Measurements from ENCODE around the gene RNU6-7.

RNU6-7 gene

DNA sequence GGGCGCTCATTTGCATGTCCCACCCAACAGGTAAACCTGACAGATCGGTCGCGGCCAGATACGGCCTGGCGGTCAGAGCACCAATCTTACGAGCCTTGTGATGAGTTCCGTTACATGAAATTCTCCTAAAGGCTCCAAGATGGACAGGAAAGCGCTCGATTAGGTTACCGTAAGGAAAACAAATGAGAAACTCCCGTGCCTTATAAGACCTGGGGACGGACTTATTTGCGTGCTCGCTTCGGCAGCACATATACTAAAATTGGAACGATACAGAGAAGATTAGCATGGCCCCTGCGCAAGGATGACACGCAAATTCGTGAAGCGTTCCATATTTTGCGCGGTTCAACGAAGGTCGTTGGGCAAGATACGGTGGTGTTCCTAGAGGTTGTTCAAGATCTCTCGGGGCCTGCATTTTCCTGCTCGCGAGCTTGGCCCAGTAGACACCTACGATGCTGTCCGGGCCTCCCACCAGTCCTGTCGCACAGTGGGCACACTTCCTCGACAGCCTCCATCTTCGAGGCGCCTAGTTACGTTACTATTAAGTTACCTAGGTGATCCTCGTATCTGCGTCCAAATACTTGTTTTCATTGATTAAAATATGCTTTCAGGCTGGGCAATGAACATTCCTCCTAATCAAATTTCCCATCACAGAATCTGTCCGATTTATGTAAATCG lies at the start of gene RNU6-7:
Gene RNU6-7, plus strand, starts transcription at position 230 of the 675 bp plus-strand sequence.
- Histone ChIP-seq H3K27ac (ENCODE audit: low read depth in 2 of 2, low read length in 2 of 2) (peak within 1 kb of the TSS; percentile 77 to 83), H3K9ac (ENCODE audit: low read depth in 1 of 2, low read length in 2 of 2) (peak within 1 kb of the TSS; percentile 73 to 85)

DNA sequence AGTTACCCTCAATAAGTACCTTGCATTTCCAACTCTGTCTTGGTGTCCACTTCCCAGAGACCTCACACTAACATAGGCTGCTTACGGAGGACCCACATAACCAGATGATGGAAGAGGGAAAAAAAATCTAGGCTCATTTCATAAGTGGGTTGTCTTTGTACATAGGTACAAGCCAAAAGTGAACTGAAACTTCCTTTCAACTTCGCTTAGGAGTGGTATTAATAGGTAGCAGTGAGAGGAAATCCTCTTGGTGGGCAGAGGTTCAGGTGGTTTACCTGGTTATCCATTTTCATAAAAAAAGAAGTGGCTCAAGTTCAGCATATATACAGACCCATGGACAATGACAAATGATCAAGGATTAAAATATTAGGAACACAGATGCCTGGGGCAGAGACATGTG lies 35.8 kb upstream of the RNU6-7 start:
- Histone ChIP-seq H3K27ac (ENCODE audit: low read depth in 2 of 2, low read length in 2 of 2) (no peak overlapping the region), H3K9ac (ENCODE audit: low read depth in 1 of 2, low read length in 2 of 2) (no peak overlapping the region), H3K27me3 (ENCODE audit: control insufficient read depth in 2 of 2, insufficient read depth in 2 of 2, low read length in 2 of 2) (no peaks in the 10 kb centered on the region), H3K4me1 (ENCODE audit: control insufficient read depth in 2 of 2, insufficient read depth in 2 of 2, low read length in 2 of 2) (no peaks in the 10 kb centered on the region), H3K9me3 (ENCODE audit: control insufficient read depth in 2 of 2, low read length in 2 of 2) (no peaks in the 10 kb centered on the region), H3K36me3 (ENCODE audit: control insufficient read depth in 2 of 2, insufficient read depth in 2 of 2, low read length in 2 of 2) (no peaks in the 10 kb centered on the region), H3K4me3 (ENCODE audit: low read length in 2 of 2) (no peak overlapping the region)

More for the DNA sequence above, at the start of gene RNU6-7:
- peaks cover 8 to 13% of the 10 kb centered on the region in 2 donors for H3K4me1 ChIP-seq (ENCODE audit: control insufficient read depth in 2 of 2, insufficient read depth in 2 of 2, low read length in 2 of 2)
- H3K9me3 ChIP-seq (ENCODE audit: control insufficient read depth in 2 of 2, low read length in 2 of 2), result no peaks in the 10 kb centered on the region
- no peaks in the 10 kb centered on the region for H3K27me3 ChIP-seq (ENCODE audit: control insufficient read depth in 2 of 2, insufficient read depth in 2 of 2, low read length in 2 of 2)
- peak within 1 kb of the TSS; percentile 73 to 92 for H3K4me3 ChIP-seq (ENCODE audit: low read length in 2 of 2)
- no peaks in the 10 kb centered on the region for H3K36me3 ChIP-seq (ENCODE audit: control insufficient read depth in 2 of 2, insufficient read depth in 2 of 2, low read length in 2 of 2)

DNA sequence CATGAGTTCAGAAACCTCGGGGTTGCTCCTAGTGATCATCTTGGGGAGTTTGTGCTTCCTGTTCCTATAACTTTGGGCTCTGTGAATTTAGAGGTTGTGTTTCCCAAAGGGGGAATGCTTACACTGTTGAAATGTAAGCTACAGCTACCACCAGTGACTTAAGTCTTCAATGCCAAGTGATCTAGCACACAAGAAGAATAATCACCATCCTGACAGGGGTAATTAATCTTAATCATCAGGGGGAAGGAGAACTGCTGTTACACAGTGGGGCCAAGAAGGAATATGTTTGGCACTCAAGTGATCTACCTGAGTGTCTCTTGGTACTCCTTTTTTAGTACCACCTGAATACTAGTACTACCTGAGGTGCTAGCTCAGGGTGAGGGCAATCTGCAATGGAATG lies 34.9 kb upstream of the RNU6-7 start:
- H3K9ac ChIP-seq (ENCODE audit: low read depth in 1 of 2, low read length in 2 of 2), result no peak overlapping the region
- H3K36me3 ChIP-seq (ENCODE audit: control insufficient read depth in 2 of 2, insufficient read depth in 2 of 2, low read length in 2 of 2), result no peaks in the 10 kb centered on the region
- H3K27me3 ChIP-seq (ENCODE audit: control insufficient read depth in 2 of 2, insufficient read depth in 2 of 2, low read length in 2 of 2), result no peaks in the 10 kb centered on the region
- no peak overlapping the region for H3K4me3 ChIP-seq (ENCODE audit: low read length in 2 of 2)
- H3K9me3 ChIP-seq (ENCODE audit: control insufficient read depth in 2 of 2, low read length in 2 of 2), result no peaks in the 10 kb centered on the region
- H3K4me1 ChIP-seq (ENCODE audit: control insufficient read depth in 2 of 2, insufficient read depth in 2 of 2, low read length in 2 of 2), result no peaks in the 10 kb centered on the region
- no peak overlapping the region for H3K27ac ChIP-seq (ENCODE audit: low read depth in 2 of 2, low read length in 2 of 2)

DNA sequence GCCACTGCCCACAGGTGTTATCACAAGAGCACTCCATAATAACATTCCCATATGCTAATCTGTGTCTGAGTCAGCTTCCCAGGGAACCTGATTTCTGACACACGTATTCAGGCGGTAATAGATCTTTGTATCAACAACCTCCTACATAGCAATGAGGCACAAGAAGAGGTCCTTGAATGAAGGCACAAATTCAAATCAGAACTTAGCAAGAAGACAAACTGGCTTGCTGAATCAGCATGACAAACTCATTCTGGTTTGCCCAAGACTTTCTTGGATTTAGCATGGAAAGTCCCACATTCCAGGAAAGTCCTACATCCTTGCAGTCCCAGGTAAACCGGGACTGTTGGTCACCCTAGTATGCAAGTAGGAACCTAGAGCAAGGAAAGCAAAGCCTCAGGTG lies 33.9 kb upstream of the RNU6-7 start:
- no peaks in the 10 kb centered on the region for H3K27me3 ChIP-seq (ENCODE audit: control insufficient read depth in 2 of 2, insufficient read depth in 2 of 2, low read length in 2 of 2)
- no peaks in the 10 kb centered on the region for H3K36me3 ChIP-seq (ENCODE audit: control insufficient read depth in 2 of 2, insufficient read depth in 2 of 2, low read length in 2 of 2)
- no peak overlapping the region for H3K9ac ChIP-seq (ENCODE audit: low read depth in 1 of 2, low read length in 2 of 2)
- no peaks in the 10 kb centered on the region for H3K9me3 ChIP-seq (ENCODE audit: control insufficient read depth in 2 of 2, low read length in 2 of 2)
- no peak overlapping the region for H3K27ac ChIP-seq (ENCODE audit: low read depth in 2 of 2, low read length in 2 of 2)
- no peaks in the 10 kb centered on the region for H3K4me1 ChIP-seq (ENCODE audit: control insufficient read depth in 2 of 2, insufficient read depth in 2 of 2, low read length in 2 of 2)
- H3K4me3 ChIP-seq (ENCODE audit: low read length in 2 of 2), result no peak overlapping the region

DNA sequence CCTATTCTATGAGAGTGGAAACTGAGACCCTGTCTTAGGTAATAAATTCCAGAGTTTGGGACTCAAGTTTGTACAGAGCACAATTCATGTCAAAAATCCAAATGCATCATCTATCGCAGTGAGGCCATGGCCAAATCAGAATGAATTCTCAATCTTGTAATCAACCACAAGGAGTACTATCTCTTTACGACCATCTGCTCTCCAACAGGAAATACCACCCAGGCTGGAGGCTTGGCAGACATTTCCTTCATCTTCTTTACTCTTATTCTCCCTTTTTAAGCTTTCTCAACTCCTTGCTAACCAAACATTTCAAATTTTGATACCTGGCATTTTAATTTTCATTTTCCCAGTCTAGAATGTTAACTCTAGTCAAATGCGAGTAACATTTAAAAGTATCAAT lies 32.7 kb upstream of the RNU6-7 start:
- Histone ChIP-seq H3K4me3 (ENCODE audit: low read length in 2 of 2) (no peak overlapping the region), H3K27ac (ENCODE audit: low read depth in 2 of 2, low read length in 2 of 2) (no peak overlapping the region), H3K27me3 (ENCODE audit: control insufficient read depth in 2 of 2, insufficient read depth in 2 of 2, low read length in 2 of 2) (no peaks in the 10 kb centered on the region)

DNA sequence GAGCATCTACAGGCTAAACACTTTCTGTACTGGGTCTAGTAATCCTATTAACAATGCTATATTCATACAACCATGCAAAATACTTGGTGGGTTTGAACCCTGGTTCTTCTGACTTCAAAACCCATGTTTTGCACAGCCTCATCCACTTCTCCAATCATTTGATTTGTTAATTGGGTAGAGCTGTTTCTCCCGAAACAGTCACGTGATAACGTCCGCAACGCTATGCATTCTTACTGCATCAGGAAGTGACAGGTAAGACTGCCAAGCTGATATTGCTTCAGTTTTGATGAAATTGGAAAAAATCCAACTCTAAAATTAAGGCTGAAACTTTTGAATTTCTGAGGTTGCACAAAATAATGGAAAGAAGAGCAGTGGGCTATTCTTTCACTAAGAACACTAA lies 30.4 kb upstream of the RNU6-7 start:
- H3K4me1 ChIP-seq (ENCODE audit: control insufficient read depth in 2 of 2, insufficient read depth in 2 of 2, low read length in 2 of 2), result no peaks in the 10 kb centered on the region
- H3K27ac ChIP-seq (ENCODE audit: low read depth in 2 of 2, low read length in 2 of 2), result no peak overlapping the region
- H3K36me3 ChIP-seq (ENCODE audit: control insufficient read depth in 2 of 2, insufficient read depth in 2 of 2, low read length in 2 of 2), result no peaks in the 10 kb centered on the region
- no peaks in the 10 kb centered on the region for H3K27me3 ChIP-seq (ENCODE audit: control insufficient read depth in 2 of 2, insufficient read depth in 2 of 2, low read length in 2 of 2)
- no peak overlapping the region for H3K9ac ChIP-seq (ENCODE audit: low read depth in 1 of 2, low read length in 2 of 2)
- no peaks in the 10 kb centered on the region for H3K9me3 ChIP-seq (ENCODE audit: control insufficient read depth in 2 of 2, low read length in 2 of 2)
- no peak overlapping the region for H3K4me3 ChIP-seq (ENCODE audit: low read length in 2 of 2)

More for the DNA sequence above, 32.7 kb upstream of the RNU6-7 start:
- Histone ChIP-seq H3K9me3 (ENCODE audit: control insufficient read depth in 2 of 2, low read length in 2 of 2) (no peaks in the 10 kb centered on the region), H3K4me1 (ENCODE audit: control insufficient read depth in 2 of 2, insufficient read depth in 2 of 2, low read length in 2 of 2) (no peaks in the 10 kb centered on the region), H3K9ac (ENCODE audit: low read depth in 1 of 2, low read length in 2 of 2) (no peak overlapping the region), H3K36me3 (ENCODE audit: control insufficient read depth in 2 of 2, insufficient read depth in 2 of 2, low read length in 2 of 2) (no peaks in the 10 kb centered on the region)

DNA sequence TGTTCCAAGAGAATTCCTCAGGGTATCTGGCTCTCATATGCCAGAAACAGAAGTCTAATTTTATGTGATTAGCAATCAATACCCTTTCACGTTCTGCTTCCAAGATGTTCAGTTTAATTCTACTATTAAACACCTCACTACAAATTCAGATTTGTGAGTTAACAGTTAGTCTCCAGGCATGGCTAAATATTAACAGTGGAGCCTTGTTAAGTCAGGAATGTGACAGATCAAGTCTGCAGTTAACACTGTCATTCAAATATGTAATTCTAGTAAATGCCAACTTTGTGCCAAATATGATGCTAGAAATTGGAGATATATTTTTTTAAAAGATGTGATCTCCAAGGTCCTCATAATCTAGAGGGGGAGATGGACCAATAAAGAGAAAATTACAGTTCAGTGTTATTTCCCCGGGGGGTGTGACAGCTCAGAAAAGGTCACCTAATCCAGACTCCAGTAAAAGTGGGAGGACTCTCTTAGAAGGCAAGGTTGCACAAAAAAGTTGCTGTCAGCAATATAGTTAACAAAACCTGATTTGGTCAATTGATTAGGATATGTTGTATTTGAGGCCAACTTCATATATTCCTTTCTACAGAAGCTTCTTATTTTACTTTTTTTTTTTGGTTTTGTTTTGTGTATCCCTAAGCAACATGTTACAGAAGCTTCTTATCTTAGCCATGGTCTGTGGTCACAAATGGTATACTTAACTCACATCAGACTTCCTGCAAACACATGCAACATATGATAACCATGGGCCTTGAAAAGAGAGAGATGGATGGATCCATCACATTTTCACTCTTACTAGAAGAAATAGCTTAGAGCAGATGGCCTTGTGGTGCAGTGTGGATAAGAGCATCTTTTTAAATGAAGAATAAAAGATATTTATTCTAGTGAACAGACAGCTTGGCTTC lies 18.4 kb upstream of the RNU6-7 start:
- Histone ChIP-seq H3K4me1 (ENCODE audit: control insufficient read depth in 2 of 2, insufficient read depth in 2 of 2, low read length in 2 of 2) (peaks cover 0 to 3% of the 10 kb centered on the region in 2 donors), H3K27me3 (ENCODE audit: control insufficient read depth in 2 of 2, insufficient read depth in 2 of 2, low read length in 2 of 2) (no peaks in the 10 kb centered on the region), H3K36me3 (ENCODE audit: control insufficient read depth in 2 of 2, insufficient read depth in 2 of 2, low read length in 2 of 2) (no peaks in the 10 kb centered on the region), H3K27ac (ENCODE audit: low read depth in 2 of 2, low read length in 2 of 2) (no peak overlapping the region), H3K9me3 (ENCODE audit: control insufficient read depth in 2 of 2, low read length in 2 of 2) (peaks cover 3 to 5% of the 10 kb centered on the region in 2 donors), H3K9ac (ENCODE audit: low read depth in 1 of 2, low read length in 2 of 2) (no peak overlapping the region), H3K4me3 (ENCODE audit: low read length in 2 of 2) (no peak overlapping the region)

DNA sequence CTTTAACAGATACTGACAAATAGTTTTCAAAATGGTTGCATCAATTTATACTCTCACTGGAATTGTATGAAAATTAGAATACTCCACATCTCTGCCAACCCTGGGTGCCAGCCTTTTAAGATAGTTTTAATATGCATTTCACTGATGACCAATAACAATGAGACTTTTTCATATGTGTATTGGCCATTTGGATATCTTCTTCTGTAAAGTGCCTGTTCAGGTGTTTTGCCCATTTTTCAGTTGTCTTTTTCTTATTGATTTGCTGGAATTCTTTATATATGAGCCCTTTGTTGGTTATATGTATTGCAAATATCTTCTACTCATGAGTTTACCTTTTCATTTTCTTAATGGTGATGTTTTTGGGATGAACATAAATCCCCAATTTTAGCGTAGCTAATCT lies 16.7 kb upstream of the RNU6-7 start:
- no peaks in the 10 kb centered on the region for H3K27me3 ChIP-seq (ENCODE audit: control insufficient read depth in 2 of 2, insufficient read depth in 2 of 2, low read length in 2 of 2)
- no peaks in the 10 kb centered on the region for H3K36me3 ChIP-seq (ENCODE audit: control insufficient read depth in 2 of 2, insufficient read depth in 2 of 2, low read length in 2 of 2)
- no peak overlapping the region for H3K27ac ChIP-seq (ENCODE audit: low read depth in 2 of 2, low read length in 2 of 2)
- H3K4me1 ChIP-seq (ENCODE audit: control insufficient read depth in 2 of 2, insufficient read depth in 2 of 2, low read length in 2 of 2), result peaks cover 0 to 3% of the 10 kb centered on the region in 2 donors
- H3K9ac ChIP-seq (ENCODE audit: low read depth in 1 of 2, low read length in 2 of 2), result no peak overlapping the region
- peaks cover 3 to 5% of the 10 kb centered on the region in 2 donors for H3K9me3 ChIP-seq (ENCODE audit: control insufficient read depth in 2 of 2, low read length in 2 of 2)
- H3K4me3 ChIP-seq (ENCODE audit: low read length in 2 of 2), result no peak overlapping the region

DNA sequence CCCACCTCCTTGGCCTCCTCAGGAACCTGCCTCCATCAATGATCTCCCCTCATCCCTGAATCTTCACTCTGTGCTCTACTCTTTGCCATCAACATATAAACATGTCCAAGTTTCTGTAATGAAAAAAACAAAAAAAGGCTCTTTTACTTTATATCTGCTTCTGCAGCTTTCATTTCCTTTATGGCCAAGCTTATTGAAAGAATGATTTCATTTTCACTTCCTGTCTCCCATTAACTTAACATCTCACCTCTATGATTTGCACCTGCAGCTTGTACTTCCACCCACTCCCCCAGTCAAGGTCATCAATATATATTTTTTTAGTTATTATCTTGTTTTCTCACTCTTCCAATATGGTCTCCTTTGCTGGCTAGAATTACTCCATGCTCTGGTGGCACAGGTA lies 15.6 kb upstream of the RNU6-7 start:
- Histone ChIP-seq H3K9me3 (ENCODE audit: control insufficient read depth in 2 of 2, low read length in 2 of 2) (peaks cover 3 to 5% of the 10 kb centered on the region in 2 donors), H3K27ac (ENCODE audit: low read depth in 2 of 2, low read length in 2 of 2) (no peak overlapping the region), H3K9ac (ENCODE audit: low read depth in 1 of 2, low read length in 2 of 2) (no peak overlapping the region), H3K4me1 (ENCODE audit: control insufficient read depth in 2 of 2, insufficient read depth in 2 of 2, low read length in 2 of 2) (peaks cover 0 to 3% of the 10 kb centered on the region in 2 donors), H3K36me3 (ENCODE audit: control insufficient read depth in 2 of 2, insufficient read depth in 2 of 2, low read length in 2 of 2) (no peaks in the 10 kb centered on the region), H3K27me3 (ENCODE audit: control insufficient read depth in 2 of 2, insufficient read depth in 2 of 2, low read length in 2 of 2) (no peaks in the 10 kb centered on the region), H3K4me3 (ENCODE audit: low read length in 2 of 2) (no peak overlapping the region)

DNA sequence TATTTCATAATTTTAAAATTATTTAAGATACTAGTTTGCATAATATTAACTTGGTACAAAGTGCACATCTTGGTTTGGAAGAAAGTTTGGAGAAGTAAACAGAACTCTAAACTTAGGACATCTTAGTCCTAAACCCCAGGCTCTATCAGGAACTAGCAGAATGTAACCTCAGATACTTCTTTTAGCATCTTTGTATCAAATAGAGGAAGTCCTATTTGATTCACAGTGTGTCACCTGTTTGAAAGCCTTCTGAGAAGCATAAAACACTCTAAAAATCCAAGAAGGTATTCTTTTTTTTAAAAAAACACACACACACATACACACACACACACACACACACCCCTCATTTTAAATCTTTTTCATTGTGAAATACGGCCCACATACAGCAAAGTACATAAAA lies 12.0 kb upstream of the RNU6-7 start:
- Histone ChIP-seq H3K36me3 (ENCODE audit: control insufficient read depth in 2 of 2, insufficient read depth in 2 of 2, low read length in 2 of 2) (no peaks in the 10 kb centered on the region), H3K4me1 (ENCODE audit: control insufficient read depth in 2 of 2, insufficient read depth in 2 of 2, low read length in 2 of 2) (no peaks in the 10 kb centered on the region), H3K9ac (ENCODE audit: low read depth in 1 of 2, low read length in 2 of 2) (no peak overlapping the region), H3K27ac (ENCODE audit: low read depth in 2 of 2, low read length in 2 of 2) (no peak overlapping the region), H3K4me3 (ENCODE audit: low read length in 2 of 2) (no peak overlapping the region), H3K27me3 (ENCODE audit: control insufficient read depth in 2 of 2, insufficient read depth in 2 of 2, low read length in 2 of 2) (no peaks in the 10 kb centered on the region), H3K9me3 (ENCODE audit: control insufficient read depth in 2 of 2, low read length in 2 of 2) (peaks cover 3 to 5% of the 10 kb centered on the region in 2 donors)
